ENCODE data around the gene PRDM11.

DNA sequence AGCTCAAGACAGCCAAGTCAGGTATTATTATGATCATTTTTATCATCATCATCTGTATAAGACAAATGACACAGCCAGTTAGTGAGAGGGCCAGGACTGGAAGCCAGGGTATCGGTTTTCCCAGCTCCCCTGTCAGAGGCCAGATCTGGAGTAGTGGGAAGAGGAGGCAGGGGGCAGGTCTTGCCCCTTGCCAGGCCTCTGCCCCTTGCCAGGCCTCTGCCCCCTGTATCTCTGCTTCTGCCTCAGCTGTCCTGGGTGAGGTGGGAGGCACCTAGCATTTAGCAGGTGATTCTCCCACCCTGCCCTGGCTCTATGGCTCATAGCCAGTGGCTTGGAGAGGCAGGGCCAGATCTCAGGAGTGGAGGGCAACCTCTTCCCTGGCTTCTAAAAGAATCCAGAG lies 67.3 kb downstream of the PRDM11 start:
- TF ChIP-seq, protein P1, sequence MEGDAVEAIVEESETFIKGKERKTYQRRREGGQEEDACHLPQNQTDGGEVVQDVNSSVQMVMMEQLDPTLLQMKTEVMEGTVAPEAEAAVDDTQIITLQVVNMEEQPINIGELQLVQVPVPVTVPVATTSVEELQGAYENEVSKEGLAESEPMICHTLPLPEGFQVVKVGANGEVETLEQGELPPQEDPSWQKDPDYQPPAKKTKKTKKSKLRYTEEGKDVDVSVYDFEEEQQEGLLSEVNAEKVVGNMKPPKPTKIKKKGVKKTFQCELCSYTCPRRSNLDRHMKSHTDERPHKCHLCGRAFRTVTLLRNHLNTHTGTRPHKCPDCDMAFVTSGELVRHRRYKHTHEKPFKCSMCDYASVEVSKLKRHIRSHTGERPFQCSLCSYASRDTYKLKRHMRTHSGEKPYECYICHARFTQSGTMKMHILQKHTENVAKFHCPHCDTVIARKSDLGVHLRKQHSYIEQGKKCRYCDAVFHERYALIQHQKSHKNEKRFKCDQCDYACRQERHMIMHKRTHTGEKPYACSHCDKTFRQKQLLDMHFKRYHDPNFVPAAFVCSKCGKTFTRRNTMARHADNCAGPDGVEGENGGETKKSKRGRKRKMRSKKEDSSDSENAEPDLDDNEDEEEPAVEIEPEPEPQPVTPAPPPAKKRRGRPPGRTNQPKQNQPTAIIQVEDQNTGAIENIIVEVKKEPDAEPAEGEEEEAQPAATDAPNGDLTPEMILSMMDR (conservative IDR thresholded peaks at IDR 0.05; ENCODE audit: low read depth, low read length) = no peak
- TF ChIP-seq POLR2A (IDR thresholded peaks at IDR 0.05; ENCODE audit: low read depth, low read length) (no peak), NFE2L2 (IDR thresholded peaks at IDR 0.05; ENCODE audit: low read depth, low read length) (no peak), RFX5 (IDR thresholded peaks at IDR 0.05; ENCODE audit: low read depth, low read length) (no peak), SMC3 (IDR thresholded peaks at IDR 0.05; ENCODE audit: low read depth, low read length) (no peak), RCOR1 (IDR thresholded peaks at IDR 0.05; ENCODE audit: insufficient replicate concordance, low read length) (no peak)
